Fibroblast of pulmonary artery (primary cell): ENCODE data around the gene RBM25.

Source experiments
- DNase-seq: peaks from one replicate; pipeline ENCODE4 v3.0.0-alpha.2; 2010; ENCODE audit warnings: low read depth
- H3K4me3 ChIP-seq: replicated peaks from 2 replicates; pipeline ENCODE4 v1.5.1; 2011; ENCODE audit warnings: low read depth, mild to moderate bottlenecking, control low read depth, low read length, moderate library complexity
- TF ChIP-seq, protein P1 (sequence below): IDR thresholded peaks from 2 replicates; pipeline ENCODE4 v1.5.1; 2011; ENCODE audit warnings: mild to moderate bottlenecking, control low read depth, low read length, inconsistent platforms; ENCODE audit errors: missing control alignments

Gene RBM25

DNA sequence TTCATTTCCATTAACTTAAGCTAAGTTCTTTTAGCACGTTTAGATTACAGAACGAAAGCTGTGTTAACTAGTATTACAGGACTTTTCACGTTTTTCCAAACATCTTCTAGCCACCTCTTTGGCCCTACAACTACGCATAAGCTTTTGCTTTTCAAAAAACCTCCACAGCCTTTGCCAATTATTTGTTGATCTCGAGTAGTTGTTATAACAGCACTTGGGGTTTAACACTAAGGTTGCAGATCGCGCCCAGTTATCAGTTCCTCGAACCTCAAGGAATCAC is 450 bp upstream of the RBM25 start:
- H3K4me3 ChIP-seq = peak overlapping the region; percentile 98
- TF ChIP-seq, protein P1, sequence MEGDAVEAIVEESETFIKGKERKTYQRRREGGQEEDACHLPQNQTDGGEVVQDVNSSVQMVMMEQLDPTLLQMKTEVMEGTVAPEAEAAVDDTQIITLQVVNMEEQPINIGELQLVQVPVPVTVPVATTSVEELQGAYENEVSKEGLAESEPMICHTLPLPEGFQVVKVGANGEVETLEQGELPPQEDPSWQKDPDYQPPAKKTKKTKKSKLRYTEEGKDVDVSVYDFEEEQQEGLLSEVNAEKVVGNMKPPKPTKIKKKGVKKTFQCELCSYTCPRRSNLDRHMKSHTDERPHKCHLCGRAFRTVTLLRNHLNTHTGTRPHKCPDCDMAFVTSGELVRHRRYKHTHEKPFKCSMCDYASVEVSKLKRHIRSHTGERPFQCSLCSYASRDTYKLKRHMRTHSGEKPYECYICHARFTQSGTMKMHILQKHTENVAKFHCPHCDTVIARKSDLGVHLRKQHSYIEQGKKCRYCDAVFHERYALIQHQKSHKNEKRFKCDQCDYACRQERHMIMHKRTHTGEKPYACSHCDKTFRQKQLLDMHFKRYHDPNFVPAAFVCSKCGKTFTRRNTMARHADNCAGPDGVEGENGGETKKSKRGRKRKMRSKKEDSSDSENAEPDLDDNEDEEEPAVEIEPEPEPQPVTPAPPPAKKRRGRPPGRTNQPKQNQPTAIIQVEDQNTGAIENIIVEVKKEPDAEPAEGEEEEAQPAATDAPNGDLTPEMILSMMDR = no peak
- DNase-seq = no peak

DNA sequence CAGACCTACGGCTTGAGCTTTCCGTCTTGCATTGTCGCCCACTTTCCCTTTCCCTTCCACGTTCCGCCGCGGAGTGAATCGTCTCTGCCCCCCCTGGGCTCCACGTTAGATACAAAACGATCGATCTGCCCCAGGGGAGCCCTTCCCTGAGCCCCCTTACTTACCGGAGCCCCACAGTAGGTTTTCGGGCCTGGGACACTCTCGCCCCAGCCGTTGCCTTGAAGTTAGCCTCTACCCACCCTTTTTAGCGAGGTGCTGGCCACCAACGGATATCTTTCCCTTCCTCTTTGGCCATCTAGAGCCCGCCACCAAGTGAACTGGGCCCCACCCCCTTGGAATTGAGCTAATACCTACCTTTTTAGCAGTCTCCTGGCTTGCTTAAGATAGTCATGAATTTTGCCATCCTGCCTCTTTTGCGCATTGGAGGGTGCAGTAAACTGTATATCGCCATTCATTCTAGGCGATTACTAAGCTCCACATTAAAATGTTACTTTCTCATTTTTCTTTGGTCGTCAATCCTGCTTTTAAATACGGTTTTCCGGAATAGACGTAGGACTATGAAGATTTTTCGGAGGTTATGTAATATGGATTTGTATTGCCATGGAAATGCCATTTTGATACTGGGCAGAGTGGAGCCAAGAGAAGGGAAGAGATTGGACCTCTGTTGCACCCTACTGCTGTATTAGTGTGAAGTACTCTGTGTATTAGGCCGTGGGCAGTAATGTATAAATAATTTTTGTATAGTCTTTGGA is 764 bp downstream of the RBM25 start:
- peak overlapping the region; percentile 98 for H3K4me3 ChIP-seq
- DNase-seq = peak; percentile 58
- TF ChIP-seq, protein P1 = no peak

DNA sequence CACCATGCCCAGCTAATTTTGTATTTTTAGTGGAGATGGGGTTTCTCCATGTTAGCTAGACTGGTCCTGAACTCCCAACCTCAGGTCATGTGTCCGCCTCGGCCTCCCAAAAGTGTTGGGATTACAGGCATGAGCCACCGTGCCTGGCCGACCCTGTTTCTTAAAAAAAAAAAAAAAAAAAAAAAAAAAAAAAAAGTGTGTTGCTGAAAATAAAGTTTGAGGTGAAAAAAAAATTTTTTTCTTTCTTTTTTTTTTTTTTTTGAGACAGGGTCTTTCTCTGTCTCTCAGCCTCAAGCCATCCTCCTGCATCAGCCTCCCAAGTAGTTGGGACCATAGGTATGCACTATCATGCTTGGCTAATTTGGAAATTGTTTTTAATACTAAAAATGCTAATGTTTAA is 11.3 kb downstream of the RBM25 start:
- no peak for DNase-seq
- TF ChIP-seq, protein P1 = no peak
- H3K4me3 ChIP-seq = no peak overlapping the region

DNA sequence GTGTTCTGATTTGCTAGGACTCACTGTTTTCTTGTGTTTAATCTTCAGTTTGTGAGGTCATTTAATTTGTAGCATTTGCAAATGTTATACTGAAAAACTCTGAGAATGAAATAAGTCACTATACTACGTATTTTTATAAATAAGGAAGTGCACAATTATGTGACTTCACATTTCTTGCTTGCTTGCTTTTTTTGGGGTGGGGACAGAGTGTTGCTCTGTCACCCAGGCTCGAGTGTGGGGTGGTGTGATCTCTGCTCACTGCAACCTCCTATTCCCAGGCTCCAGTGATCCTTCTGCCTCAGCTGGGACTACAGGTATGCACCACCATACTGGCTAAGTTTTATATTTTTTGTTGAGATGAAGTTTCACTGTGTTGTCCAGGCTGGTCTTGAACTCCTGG is 32.7 kb downstream of the RBM25 start:
- TF ChIP-seq, protein P1 = no peak
- no peak overlapping the region for H3K4me3 ChIP-seq
- no peak for DNase-seq

DNA sequence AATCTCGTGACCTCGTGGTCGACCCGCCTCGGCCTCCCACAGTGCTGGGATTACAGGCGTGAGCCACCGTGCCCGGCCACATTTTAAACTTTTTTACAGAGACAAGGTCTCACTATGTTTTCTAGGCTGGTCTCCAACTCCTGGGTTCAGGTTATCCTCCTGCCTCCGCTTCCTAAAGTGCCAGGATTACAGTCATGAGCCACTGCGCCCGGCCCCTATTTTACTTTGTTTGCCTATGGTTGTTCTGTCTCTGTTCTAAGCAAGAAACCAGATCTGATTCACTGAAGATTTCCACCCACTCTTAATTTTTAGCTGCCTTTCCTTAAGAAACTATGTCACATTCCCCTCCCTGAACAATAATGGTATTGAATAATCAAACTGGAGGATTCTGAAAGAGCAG is 39.1 kb downstream of the RBM25 start:
- no peak for DNase-seq
- H3K4me3 ChIP-seq = no peak overlapping the region
- TF ChIP-seq, protein P1 = no peak

DNA sequence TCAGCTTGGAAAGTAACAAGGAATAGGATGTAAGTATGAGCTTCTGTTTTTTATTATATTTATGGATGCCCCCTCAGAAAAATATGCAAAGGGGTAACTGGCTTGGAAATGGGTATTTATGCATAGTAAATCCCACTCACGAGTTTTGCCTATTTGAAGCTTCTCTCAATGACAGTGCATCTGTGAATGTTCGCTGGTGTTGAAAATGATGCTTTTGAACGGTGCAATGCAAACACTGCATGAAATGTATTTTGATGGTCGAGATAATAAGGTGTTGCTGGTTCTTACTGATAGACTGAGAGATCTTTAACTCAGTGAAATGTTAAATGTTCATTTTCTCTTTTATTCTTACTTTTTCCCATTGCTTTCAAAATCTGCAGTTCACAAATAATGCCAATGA is 42.0 kb downstream of the RBM25 start:
- H3K4me3 ChIP-seq = no peak overlapping the region
- no peak for DNase-seq
- TF ChIP-seq, protein P1 = no peak

DNA sequence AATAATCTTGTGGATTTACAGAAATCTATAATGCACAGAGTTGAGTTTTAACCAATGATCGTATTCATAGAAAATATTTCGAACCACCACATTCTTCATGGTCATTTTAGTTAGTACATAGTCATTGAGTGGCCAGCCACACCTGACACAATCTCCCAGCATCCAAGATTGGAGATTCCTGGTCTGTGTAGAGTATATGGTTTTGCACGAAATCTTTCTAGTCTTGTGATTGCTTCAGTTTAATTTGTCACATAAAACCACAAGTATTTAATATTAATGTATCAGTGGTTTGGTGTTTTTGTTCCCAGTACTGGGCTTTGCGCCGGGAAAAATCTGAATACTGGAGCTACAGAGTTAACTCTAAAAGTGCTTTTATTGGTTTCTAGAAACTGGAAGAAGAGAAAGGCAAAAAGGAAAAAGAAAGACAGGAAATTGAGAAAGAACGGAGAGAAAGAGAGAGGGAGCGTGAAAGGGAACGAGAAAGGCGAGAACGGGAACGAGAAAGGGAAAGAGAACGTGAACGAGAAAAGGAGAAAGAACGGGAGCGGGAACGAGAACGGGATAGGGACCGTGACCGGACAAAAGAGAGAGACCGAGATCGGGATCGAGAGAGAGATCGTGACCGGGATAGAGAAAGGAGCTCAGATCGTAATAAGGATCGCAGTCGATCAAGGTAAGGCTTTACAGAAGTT is 44.6 kb downstream of the RBM25 start:
- no peak overlapping the region for H3K4me3 ChIP-seq
- no peak for DNase-seq
- TF ChIP-seq, protein P1 = no peak
